B cell (primary cell): Measurements from ENCODE around the gene ARSJ. TPM values are rescaled to one million over a fixed set of nuclear protein-coding genes. Genes with fewer than 3 reads are reported as not detected.
A peak's percentile ranks its signal among the peaks of the same experiment; 100 is the strongest.

Source experiments
- ATAC-seq: fragments of 200-7000 bp; cut with Tn5 transposase; one replicate; pipeline ENCODE4 v1.10.0; 2021; ENCODE audit warnings: low read depth, mild to moderate bottlenecking, moderate number of reproducible peaks, moderate library complexity
- CTCF ChIA-PET: fragments of 350-600 bp; sonication (Branson Sonifier 250); formaldehyde crosslinking; loops from one replicate; lab custom pipeline; 2021; ENCODE audit warnings: antibody characterized with exemption, inconsistent platforms; lab: Charles Lee
- POLR2A ChIA-PET: fragments of 350-600 bp; sonication (Branson Sonifier 250); formaldehyde crosslinking; loops from one replicate; lab custom pipeline; 2021; ENCODE audit warnings: antibody characterized with exemption; lab: Charles Lee
- DNase-seq: peaks from one replicate; pipeline ENCODE4 v3.0.0; 2013
- H2AFZ ChIP-seq: 2 replicates; pipeline ENCODE4 v1.6.1; 2012; ENCODE audit warnings: mild to moderate bottlenecking, low read depth, low read length; ENCODE audit not compliant: insufficient read depth, poor library complexity, severe bottlenecking
- H3K27ac ChIP-seq, 2 donors: 1 replicate in 1 of 2; 2 replicates in 1 of 2; pipeline ENCODE4 v1.5.1; 2012 to 2013; ENCODE audit warnings: low read length in 2 of 2, mild to moderate bottlenecking in 2 of 2, moderate library complexity in 1 of 2
- H3K27me3 ChIP-seq, 4 experiments: fragments of 200-600 bp in 1 of 4; sonication (generic) in 1 of 4; replicated peaks in 1 of 4; 1 replicate in 2 of 4; 2 replicates in 2 of 4; pipeline versions ENCODE4 v1.6.1 to v1.7.0; 2013 to 2016; ENCODE audit warnings: low read length in 3 of 4, mild to moderate bottlenecking in 2 of 4, mixed read lengths in 1 of 4, moderate library complexity in 1 of 4; ENCODE audit not compliant: insufficient read depth in 4 of 4, control insufficient read depth in 3 of 4; ENCODE audit errors: control extremely low read depth in 1 of 4
- H3K36me3 ChIP-seq, 2 experiments: replicated peaks in 1 of 2; 1 replicate in 1 of 2; 2 replicates in 1 of 2; pipeline versions ENCODE4 v1.6.1 to v1.7.1; 2013; ENCODE audit warnings: low read length in 1 of 2; ENCODE audit not compliant: insufficient read depth in 2 of 2, control insufficient read depth in 1 of 2; ENCODE audit errors: control extremely low read depth in 1 of 2, extremely low read depth in 1 of 2
- H3K4me1 ChIP-seq, 2 donors: fragments of 200-600 bp in 1 of 2; sonication (generic) in 1 of 2; 1 replicate in 1 of 2; 2 replicates in 1 of 2; pipeline versions ENCODE4 v1.5.1 to v1.6.1; 2013 to 2017; ENCODE audit warnings: low read length in 2 of 2; ENCODE audit not compliant: control insufficient read depth in 2 of 2, insufficient read depth in 2 of 2
- H3K4me2 ChIP-seq: replicated peaks from 2 replicates; pipeline ENCODE3; 2012; ENCODE audit warnings: mild to moderate bottlenecking, low read depth, low read length; ENCODE audit not compliant: poor library complexity, severe bottlenecking
- H3K4me3 ChIP-seq, 5 experiments: fragments of 200-600 bp in 1 of 5; sonication (generic) in 1 of 5; 1 replicate in 3 of 5; 2 replicates in 2 of 5; pipeline versions ENCODE4 v1.5.1 to v1.7.0; 2011 to 2016; ENCODE audit warnings: low read length in 4 of 5, mild to moderate bottlenecking in 4 of 5, low read depth in 2 of 5, control low read depth in 1 of 5, moderate library complexity in 1 of 5; ENCODE audit not compliant: insufficient read depth in 1 of 5; ENCODE audit errors: control extremely low read depth in 1 of 5, extremely low read depth in 1 of 5
- H3K79me2 ChIP-seq: fragments of 200-600 bp; sonication (generic); one replicate; pipeline ENCODE4 v1.6.0; 2016; ENCODE audit warnings: low read length; ENCODE audit not compliant: control insufficient read depth, insufficient read depth
- H3K9ac ChIP-seq: fragments of 200-600 bp; sonication (generic); 2 replicates; pipeline ENCODE4 v1.6.1; 2017; ENCODE audit warnings: mild to moderate bottlenecking, low read length, moderate library complexity
- H3K9me3 ChIP-seq, 3 donors: one replicate each; pipeline versions ENCODE4 v1.6.1 to v1.7.1; 2013; ENCODE audit warnings: low read length in 2 of 3; ENCODE audit not compliant: control insufficient read depth in 2 of 3, insufficient read depth in 1 of 3; ENCODE audit errors: control extremely low read depth in 1 of 3
- H4K20me1 ChIP-seq: 2 replicates; pipeline ENCODE4 v1.6.0; 2012; ENCODE audit warnings: mild to moderate bottlenecking, low read length; ENCODE audit not compliant: insufficient read depth, control insufficient read depth, poor library complexity, severe bottlenecking
- H3K27ac Mint-ChIP-seq: one replicate; pipeline ENCODE4 v1.8.0; 2021; ENCODE audit warnings: mixed read lengths
- H3K27me3 Mint-ChIP-seq: one replicate; pipeline ENCODE4 v1.8.0; 2021; ENCODE audit warnings: mixed read lengths
- H3K4me1 Mint-ChIP-seq: one replicate; pipeline ENCODE4 v1.8.0; 2021; ENCODE audit warnings: mixed read lengths
- H3K4me3 Mint-ChIP-seq: one replicate; pipeline ENCODE4 v1.8.0; 2021; ENCODE audit warnings: mixed read lengths
- H3K9me3 Mint-ChIP-seq: one replicate; pipeline ENCODE4 v1.8.0; 2022; ENCODE audit warnings: mixed read lengths; ENCODE audit not compliant: insufficient read depth
- CTCF ChIP-seq: fragments of 200-600 bp; IDR thresholded peaks from one replicate; pipeline ENCODE4 v1.8.0; 2022; ENCODE audit warnings: antibody characterized with exemption, mild to moderate bottlenecking
- EZH2 ChIP-seq: IDR thresholded peaks from 2 replicates; pipeline ENCODE4 v1.6.1; 2012; ENCODE audit warnings: borderline replicate concordance, low read depth, mild to moderate bottlenecking, moderate library complexity, low read length; ENCODE audit not compliant: insufficient read depth, poor library complexity, severe bottlenecking
- WGBS: methylation state at CpG from one replicate; pipeline ENCODE4 v1.1.5; 2013; ENCODE audit warnings: missing lambda C conversion rate; ENCODE audit not compliant: insufficient coverage; 5-methylcytosine and 5-hydroxymethylcytosine counted together
- intact Hi-C: fragments of 100-400 bp; cut with micrococcal nuclease; formaldehyde crosslinking; loops from one replicate; pipeline ENCODE4 v1.10.0; 2022
- polyA plus RNA-seq: library from polyadenylated mRNA; depleted of rRNA; stranded (reverse); fragments of >200 nt; gene quantifications from 2 replicates; pipeline ENCODE4 v1.2.3, GENCODE V29; 2012
- total RNA-seq, 2 donors: library from RNA; stranded (reverse); fragments of 120-200 nt in 1 of 2; gene quantifications; 1 replicate in 1 of 2; 2 replicates in 1 of 2; pipeline versions ENCODE4 v1.2.3 to v1.2.4, GENCODE V29; 2013 to 2022

The ARSJ gene
- total and polyA plus RNA-seq, 2 donors (not counting 1 experiment from before 2014, with no cell fraction given), result not detected

GRCh38 chr4:113871080-113871479, 108.4 kb downstream of the ARSJ start:
- CTCF ChIA-PET, result no interaction called here
- no peak for ATAC-seq
- Mint-ChIP-seq H3K27me3 (no peaks in the 10 kb centered on the region), H3K4me1 (peaks cover 11% of the 10 kb centered on the region), H3K9me3 (peaks cover 4% of the 10 kb centered on the region), H3K27ac (no peak overlapping the region), H3K4me3 (no peak overlapping the region)
- TF ChIP-seq EZH2, result no peak
- Histone ChIP-seq H3K9ac (no peak overlapping the region), H4K20me1 (no peaks in the 10 kb centered on the region), H3K79me2 (no peaks in the 10 kb centered on the region), H3K9me3 (no peaks in the 10 kb centered on the region), H3K36me3 (no peaks in the 10 kb centered on the region), H3K4me3 (no peak overlapping the region), H3K27ac (no peak overlapping the region), H3K27me3 (no peaks in the 10 kb centered on the region), H3K4me2 (no peak overlapping the region), H2AFZ (no peak overlapping the region), H3K4me1 (peaks cover 4 to 5% of the 10 kb centered on the region in 2 donors)
- intact Hi-C loops, result loop anchor here (5.0 kb wide), 1 partner anchor 109 kb away; the partner anchor contains the start of gene CAMK2D
- POLR2A ChIA-PET, result no interaction called here
- no CpG with 5 or more reads among the region's 1 CpG for whole genome bisulfite sequencing
- DNase-seq, result no peak

GRCh38 chr4:113869743-113870375, 109.6 kb downstream of the ARSJ start:
- POLR2A ChIA-PET, result no interaction called here
- H3K4me3 Mint-ChIP-seq, result peak overlapping the region; percentile 27
- H3K36me3 ChIP-seq, result no peaks in the 10 kb centered on the region
- TF ChIP-seq CTCF (no peak), EZH2 (no peak)
- H3K4me1 ChIP-seq, result peaks cover 4 to 5% of the 10 kb centered on the region in 2 donors
- WGBS, result no CpG with 5 or more reads among the region's 4 CpGs
- peaks cover 4% of the 10 kb centered on the region for H3K9me3 Mint-ChIP-seq
- H2AFZ ChIP-seq, result no peak overlapping the region
- peak overlapping the region; percentile 85 for H3K27ac Mint-ChIP-seq
- H3K4me2 ChIP-seq, result no peak overlapping the region
- no peaks in the 10 kb centered on the region for H3K27me3 ChIP-seq
- H4K20me1 ChIP-seq, result no peaks in the 10 kb centered on the region
- no peaks in the 10 kb centered on the region for H3K79me2 ChIP-seq
- H3K9me3 ChIP-seq, result no peaks in the 10 kb centered on the region
- no peak overlapping the region for H3K9ac ChIP-seq
- DNase-seq (peak; percentile 45), ATAC-seq (peak; percentile 97)
- no peak overlapping the region for H3K4me3 ChIP-seq
- peaks cover 11% of the 10 kb centered on the region for H3K4me1 Mint-ChIP-seq
- CTCF ChIA-PET, result no interaction called here
- no peaks in the 10 kb centered on the region for H3K27me3 Mint-ChIP-seq
- intact Hi-C loops, result loop anchor here (5.0 kb wide), 1 partner anchor 108 kb away; the partner anchor contains the start of gene CAMK2D
- H3K27ac ChIP-seq, result no peak overlapping the region
